Activated CD4-positive, CD25-positive, alpha-beta regulatory T cell treated with anti-CD3 and anti-CD28 coated beads, Interleukin-2, amount 50 U/mL, for 16 hours (primary cell): ENCODE results near the gene PRSS23.

Source experiments
- DNase-seq: peaks from one replicate; pipeline ENCODE4 v3.0.0-alpha.2; 2020; ENCODE audit warnings: low read depth, low spot score

Gene PRSS23

GRCh38 chr11:86790867-86791849, 9.2 kb upstream of the PRSS23 start:
- no peak for DNase-seq

GRCh38 chr11:86792150-86792549, 8.2 kb upstream of the PRSS23 start:
- no peak for DNase-seq

- no peak for DNase-seq
Measured at GRCh38 chr11:86793307-86793706, 7.0 kb upstream of the PRSS23 start.

GRCh38 chr11:86795511-86795910, 4.8 kb upstream of the PRSS23 start:
- DNase-seq: no peak

GRCh38 chr11:86795949-86796348, 4.4 kb upstream of the PRSS23 start:
- no peak for DNase-seq

- DNase-seq: no peak
Measured at GRCh38 chr11:86797133-86797532, 3.2 kb upstream of the PRSS23 start.

GRCh38 chr11:86798988-86799387, 1.4 kb upstream of the PRSS23 start:
- DNase-seq: no peak

- DNase-seq: no peak
Measured at GRCh38 chr11:86799680-86800075, 664 bp upstream of the PRSS23 start.

GRCh38 chr11:86800960-86801272, 574 bp downstream of the PRSS23 start:
- DNase-seq: no peak

GRCh38 chr11:86801364-86801763, 1.0 kb downstream of the PRSS23 start:
- no peak for DNase-seq

GRCh38 chr11:86802146-86802545, 1.8 kb downstream of the PRSS23 start:
- DNase-seq: no peak

GRCh38 chr11:86802601-86803051, 2.3 kb downstream of the PRSS23 start:
- DNase-seq: no peak

- DNase-seq: no peak
Measured at GRCh38 chr11:86803136-86804045, 3.0 kb downstream of the PRSS23 start.

GRCh38 chr11:86804951-86805350, 4.6 kb downstream of the PRSS23 start:
- no peak for DNase-seq

- no peak for DNase-seq
Measured at GRCh38 chr11:86805873-86806310, 5.5 kb downstream of the PRSS23 start.

GRCh38 chr11:86806903-86807302, 6.6 kb downstream of the PRSS23 start:
- no peak for DNase-seq

- no peak for DNase-seq
Measured at GRCh38 chr11:86807360-86807759, 7.0 kb downstream of the PRSS23 start.

- no peak for DNase-seq
Measured at GRCh38 chr11:86809561-86809960, 9.2 kb downstream of the PRSS23 start.

- no peak for DNase-seq
Measured at GRCh38 chr11:86810288-86810687, 9.9 kb downstream of the PRSS23 start.

- DNase-seq: no peak
Measured at GRCh38 chr11:86811637-86812321, 11.4 kb downstream of the PRSS23 start.

- DNase-seq: no peak
Measured at GRCh38 chr11:86812322-86812670, 12.0 kb downstream of the PRSS23 start.

GRCh38 chr11:86812981-86813380, 12.6 kb downstream of the PRSS23 start:
- no peak for DNase-seq
